HEK293T (cell line): ENCODE measurements around the gene CTTN.

Experiments
- CTCF ChIA-PET: fragments of 350-600 bp; formaldehyde crosslinking; extraction: SDS; loops from one replicate; lab custom pipeline; 2021; ENCODE audit warnings: antibody characterized with exemption, inconsistent platforms; lab: Yijun Ruan, JAX
- POLR2A ChIA-PET: fragments of 350-600 bp; formaldehyde crosslinking; extraction: SDS; loops from one replicate; lab custom pipeline; 2020; ENCODE audit warnings: antibody characterized with exemption, inconsistent platforms; lab: Yijun Ruan, JAX
- DNase-seq: peaks from one replicate; pipeline ENCODE4 v3.0.0; 2012; ENCODE audit warnings: mixed read lengths; ENCODE audit errors: extremely low spot score
- ARNT ChIP-seq: fragments of 450-650 bp; IDR thresholded peaks from 2 replicates; pipeline ENCODE4 v1.6.1; 2017; ENCODE audit warnings: mild to moderate bottlenecking
- BHLHE40 ChIP-seq: fragments of 450-650 bp; IDR thresholded peaks from 2 replicates; pipeline ENCODE4 v1.6.1; 2016; ENCODE audit warnings: mild to moderate bottlenecking, moderate library complexity, borderline replicate concordance
- CTBP1 ChIP-seq: fragments of 450-650 bp; IDR thresholded peaks from 2 replicates; pipeline ENCODE4 v1.6.1; 2016; ENCODE audit warnings: borderline replicate concordance
- ELF4 ChIP-seq: fragments of 450-650 bp; IDR thresholded peaks from 2 replicates; pipeline ENCODE4 v1.6.1; 2017; ENCODE audit warnings: antibody characterized with exemption
- FOXA1 ChIP-seq: fragments of 450-650 bp; IDR thresholded peaks from 2 replicates; pipeline ENCODE4 v1.6.1; 2016; ENCODE audit warnings: mild to moderate bottlenecking
- FOXK2 ChIP-seq: fragments of 450-650 bp; IDR thresholded peaks from 2 replicates; pipeline ENCODE4 v1.6.1; 2016; ENCODE audit warnings: mild to moderate bottlenecking
- FOXM1 ChIP-seq: fragments of 450-650 bp; IDR thresholded peaks from 2 replicates; pipeline ENCODE4 v1.6.1; 2017; ENCODE audit warnings: mild to moderate bottlenecking, borderline replicate concordance
- HDGF ChIP-seq: fragments of 450-650 bp; IDR thresholded peaks from 2 replicates; pipeline ENCODE4 v1.6.1; 2017; ENCODE audit warnings: antibody characterized with exemption, borderline replicate concordance
- L3MBTL2 ChIP-seq: fragments of 450-650 bp; conservative IDR thresholded peaks from 2 replicates; pipeline ENCODE4 v1.6.1; 2016; ENCODE audit warnings: mild to moderate bottlenecking
- LEF1 ChIP-seq: fragments of 450-650 bp; IDR thresholded peaks from 2 replicates; pipeline ENCODE4 v1.6.1; 2017; ENCODE audit warnings: mild to moderate bottlenecking, borderline replicate concordance
- NFRKB ChIP-seq: fragments of 450-650 bp; IDR thresholded peaks from 2 replicates; pipeline ENCODE4 v1.6.1; 2016; ENCODE audit warnings: mild to moderate bottlenecking, moderate library complexity
- SP1 ChIP-seq: fragments of 450-650 bp; IDR thresholded peaks from 2 replicates; pipeline ENCODE4 v1.6.1; 2017
- SUZ12 ChIP-seq: fragments of 450-650 bp; IDR thresholded peaks from 2 replicates; pipeline ENCODE4 v1.6.1; 2016; ENCODE audit warnings: mild to moderate bottlenecking
- TARDBP ChIP-seq: fragments of 450-650 bp; IDR thresholded peaks from 2 replicates; pipeline ENCODE4 v1.6.1; 2016
- ZNF384 ChIP-seq: fragments of 450-650 bp; IDR thresholded peaks from 2 replicates; pipeline ENCODE4 v1.6.1; 2016
- TF ChIP-seq, protein P1 (sequence below): fragments of 450-650 bp; IDR thresholded peaks from 2 replicates; pipeline ENCODE4 v1.6.1; 2016

The CTTN gene

DNA sequence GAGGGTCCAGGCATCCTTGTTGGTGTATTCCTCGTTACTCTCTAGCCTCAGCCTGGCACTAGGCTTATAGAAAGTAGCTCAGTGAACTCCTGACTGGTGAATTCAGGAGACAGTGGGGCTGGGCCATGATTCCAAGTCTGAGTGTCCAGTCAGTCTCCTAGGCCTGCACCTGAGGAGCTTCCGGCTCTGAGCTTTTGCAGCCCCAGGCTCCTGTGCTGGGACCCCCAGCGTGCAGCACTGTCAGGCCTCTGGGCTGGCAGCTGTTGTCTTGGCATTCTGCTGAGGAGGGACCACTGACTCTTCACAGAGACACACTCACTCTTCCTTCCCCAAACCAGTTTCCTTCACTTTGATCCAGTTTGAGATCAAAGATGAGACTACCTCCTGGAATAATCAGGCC lies 82.4 kb downstream of the CTTN start:
- DNase-seq: no peak
- ChIA-PET CTCF (no interaction called here), POLR2A (interaction anchor here (0.7 kb wide), 1 partner anchor 160 kb away, joined by 3 read pairs; no protein-coding TSS in a partner anchor)
- TF ChIP-seq LEF1 (no peak), BHLHE40 (no peak), ELF4 (no peak), FOXK2 (no peak), CTBP1 (no peak), FOXM1 (no peak), ARNT (no peak), L3MBTL2 (no peak), NFRKB (no peak), HDGF (no peak), SP1 (no peak), TARDBP (no peak), FOXA1 (no peak), ZNF384 (no peak), SUZ12 (no peak)
- TF ChIP-seq, protein P1, sequence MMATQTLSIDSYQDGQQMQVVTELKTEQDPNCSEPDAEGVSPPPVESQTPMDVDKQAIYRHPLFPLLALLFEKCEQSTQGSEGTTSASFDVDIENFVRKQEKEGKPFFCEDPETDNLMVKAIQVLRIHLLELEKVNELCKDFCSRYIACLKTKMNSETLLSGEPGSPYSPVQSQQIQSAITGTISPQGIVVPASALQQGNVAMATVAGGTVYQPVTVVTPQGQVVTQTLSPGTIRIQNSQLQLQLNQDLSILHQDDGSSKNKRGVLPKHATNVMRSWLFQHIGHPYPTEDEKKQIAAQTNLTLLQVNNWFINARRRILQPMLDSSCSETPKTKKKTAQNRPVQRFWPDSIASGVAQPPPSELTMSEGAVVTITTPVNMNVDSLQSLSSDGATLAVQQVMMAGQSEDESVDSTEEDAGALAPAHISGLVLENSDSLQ: no peak

DNA sequence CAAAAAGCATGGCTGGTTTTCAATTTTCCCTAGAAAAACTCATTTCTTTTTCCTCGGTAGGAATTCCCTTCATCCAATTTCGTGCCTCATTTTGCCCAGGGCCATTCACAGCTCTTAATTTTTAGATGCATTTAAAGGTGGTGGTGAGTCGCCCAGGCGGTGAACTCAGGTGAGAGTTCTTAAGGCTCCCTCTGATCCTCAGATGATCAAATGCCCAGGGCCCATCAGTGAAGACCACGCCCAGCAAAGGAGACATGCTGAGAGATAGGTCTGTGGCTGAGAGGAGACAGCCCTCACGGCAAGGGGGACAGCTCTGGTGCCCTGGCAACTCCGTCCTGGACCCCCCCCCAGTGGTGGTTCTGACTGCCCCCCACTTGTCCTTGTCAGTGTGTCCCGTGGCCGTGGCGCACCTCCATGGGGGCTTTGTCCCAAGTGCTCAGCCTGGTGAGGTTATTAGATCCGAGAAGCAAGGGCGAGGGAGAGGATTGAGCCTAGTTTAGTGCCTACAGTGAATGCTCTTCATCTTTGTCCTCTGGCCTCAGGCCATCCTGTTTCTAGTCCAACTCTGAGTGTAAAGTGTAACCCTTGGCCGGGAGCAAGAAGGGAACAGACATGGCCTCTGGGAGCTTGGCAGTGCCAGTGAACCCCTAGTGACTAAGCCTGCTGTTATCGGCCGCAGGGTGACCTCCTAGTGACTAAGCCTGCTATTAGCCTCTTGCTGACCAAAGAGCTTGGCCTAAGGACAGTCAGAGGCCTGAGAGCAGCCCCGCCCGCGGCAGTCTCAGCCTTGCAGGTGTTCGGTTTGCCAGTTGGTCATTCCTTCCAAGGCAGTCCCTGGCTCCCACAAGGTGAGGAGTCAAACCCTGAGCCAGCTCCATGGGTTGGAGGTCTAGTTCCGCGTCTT lies 83.5 kb downstream of the CTTN start:
- ChIA-PET POLR2A (interaction anchor here (0.7 kb wide), 1 partner anchor 159 kb away, joined by 3 read pairs; no protein-coding TSS in a partner anchor), CTCF (no interaction called here)
- no peak for DNase-seq
- no peak for TF ChIP-seq ZNF384
- no peak for TF ChIP-seq FOXM1
- no peak for TF ChIP-seq NFRKB
- TF ChIP-seq BHLHE40: no peak
- no peak for TF ChIP-seq TARDBP
- no peak for TF ChIP-seq HDGF
- no peak for TF ChIP-seq CTBP1
- no peak for TF ChIP-seq FOXK2
- TF ChIP-seq SUZ12: no peak
- TF ChIP-seq ELF4: no peak
- TF ChIP-seq FOXA1: no peak
- TF ChIP-seq, protein P1: no peak
- no peak for TF ChIP-seq LEF1
- no peak for TF ChIP-seq ARNT
- TF ChIP-seq L3MBTL2: no peak

DNA sequence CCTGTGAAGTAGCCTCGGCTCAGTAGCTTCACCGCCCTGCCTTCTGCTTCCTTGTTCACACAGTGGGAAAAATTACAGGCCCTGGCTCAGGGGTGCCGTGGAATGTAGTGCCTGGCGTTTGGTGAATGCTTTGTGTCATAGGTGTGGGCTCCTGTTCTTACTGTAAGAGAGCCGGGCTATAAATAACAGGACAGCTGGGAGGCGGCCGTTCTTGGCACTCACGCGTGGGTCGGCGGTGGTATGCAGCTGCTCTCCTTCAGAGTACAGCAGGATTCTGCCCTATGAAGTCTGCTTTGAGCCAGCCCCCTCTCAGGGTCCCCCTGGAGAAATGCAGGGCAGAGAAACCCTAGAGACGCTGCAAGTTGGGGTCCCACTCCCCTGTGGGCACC lies 84.2 kb downstream of the CTTN start:
- TF ChIP-seq FOXA1 (no peak), LEF1 (no peak), L3MBTL2 (no peak), TARDBP (no peak)
- DNase-seq: no peak
- POLR2A ChIA-PET: no interaction called here
- CTCF ChIA-PET: no interaction called here

DNA sequence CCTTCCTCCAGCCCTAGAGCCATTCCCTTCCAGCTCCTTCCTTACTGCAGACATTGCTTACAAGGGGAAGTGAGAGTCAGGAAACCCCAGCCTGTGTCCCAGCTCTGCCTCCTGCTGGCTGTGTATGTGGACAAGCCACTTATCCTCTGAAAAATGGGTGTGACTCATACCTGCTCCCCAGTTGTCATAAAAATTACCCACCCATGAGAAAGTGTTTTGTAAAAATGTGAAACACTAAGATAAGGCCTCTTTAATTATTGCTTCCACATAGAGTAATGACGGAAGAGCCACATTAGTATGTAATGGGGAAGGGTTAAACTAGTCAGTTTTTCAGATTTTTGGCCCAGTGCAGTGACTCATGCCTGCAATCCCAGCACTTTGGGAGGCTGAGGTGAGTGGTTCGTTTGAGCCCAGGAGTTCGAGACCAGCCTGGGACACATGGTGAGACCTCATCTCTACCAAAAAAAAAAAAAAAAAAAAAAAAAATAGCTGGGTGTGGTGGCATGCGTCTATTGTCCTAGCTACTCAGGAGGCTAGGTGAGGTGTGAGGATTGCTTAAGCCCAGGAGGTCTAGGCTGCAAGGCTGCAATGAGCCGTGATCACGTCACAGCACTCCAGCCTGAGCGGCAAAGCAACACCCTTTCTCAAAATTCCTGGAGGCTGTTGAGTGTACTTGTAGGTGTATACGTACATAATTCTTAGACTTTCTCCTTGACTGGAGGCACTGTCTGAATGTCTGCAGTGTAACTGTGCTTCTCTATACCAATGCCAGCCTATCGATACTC lies 84.9 kb downstream of the CTTN start:
- POLR2A ChIA-PET: no interaction called here
- TF ChIP-seq NFRKB (no peak), FOXK2 (no peak), FOXM1 (no peak), ARNT (no peak), LEF1 (no peak), L3MBTL2 (no peak), FOXA1 (no peak), ZNF384 (no peak), TARDBP (no peak), ELF4 (no peak)
- TF ChIP-seq, protein P1: no peak
- DNase-seq: peak; percentile 22
- CTCF ChIA-PET: no interaction called here

DNA sequence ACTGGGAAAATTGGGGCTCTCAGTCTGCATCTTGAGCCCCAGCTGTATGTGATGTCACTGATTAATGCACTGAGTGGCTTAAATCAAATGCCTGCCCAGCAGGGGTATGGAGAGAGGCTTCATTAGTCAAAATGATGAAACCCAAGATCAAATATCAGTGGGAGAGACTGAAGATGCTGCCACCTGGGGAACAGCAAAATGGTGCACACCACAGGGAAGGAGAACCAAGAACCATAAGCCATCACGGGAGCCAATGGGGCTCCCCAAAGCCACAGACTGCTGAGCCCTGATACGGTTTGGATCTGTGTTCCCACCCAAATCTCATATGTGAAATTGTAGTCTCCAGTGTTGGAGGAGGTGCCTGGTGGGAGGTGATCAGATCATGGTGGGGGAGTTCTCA lies 85.6 kb downstream of the CTTN start:
- TF ChIP-seq CTBP1 (no peak), NFRKB (no peak), ELF4 (no peak), ZNF384 (no peak), BHLHE40 (no peak), SUZ12 (no peak), TARDBP (no peak), FOXK2 (no peak), SP1 (no peak), LEF1 (no peak), FOXM1 (no peak), HDGF (no peak), ARNT (no peak), L3MBTL2 (no peak), FOXA1 (no peak)
- TF ChIP-seq, protein P1: no peak
- ChIA-PET CTCF (no interaction called here), POLR2A (no interaction called here)
- DNase-seq: no peak
